ENCODE data around the gene CDH8.

DNA sequence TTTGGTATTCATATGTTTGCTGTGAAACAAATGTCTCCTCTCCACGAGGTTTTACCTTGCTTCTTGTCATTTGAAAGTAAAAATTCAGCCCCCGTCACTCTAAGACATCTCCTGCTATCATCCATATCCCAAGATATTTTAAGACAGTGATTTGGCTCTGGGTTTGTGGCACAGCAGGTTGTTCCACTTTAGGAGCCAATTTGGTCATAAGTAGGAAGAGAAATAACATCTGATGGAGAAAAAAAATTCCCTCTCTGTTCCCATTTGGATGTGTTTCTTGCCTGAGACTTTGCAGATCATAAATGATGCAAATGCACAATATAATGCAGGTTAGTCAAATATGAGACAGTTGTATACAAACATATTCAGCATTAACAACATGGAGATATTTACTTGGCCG is 309.5 kb downstream of the CDH8 start:
- TF ChIP-seq, protein P1, sequence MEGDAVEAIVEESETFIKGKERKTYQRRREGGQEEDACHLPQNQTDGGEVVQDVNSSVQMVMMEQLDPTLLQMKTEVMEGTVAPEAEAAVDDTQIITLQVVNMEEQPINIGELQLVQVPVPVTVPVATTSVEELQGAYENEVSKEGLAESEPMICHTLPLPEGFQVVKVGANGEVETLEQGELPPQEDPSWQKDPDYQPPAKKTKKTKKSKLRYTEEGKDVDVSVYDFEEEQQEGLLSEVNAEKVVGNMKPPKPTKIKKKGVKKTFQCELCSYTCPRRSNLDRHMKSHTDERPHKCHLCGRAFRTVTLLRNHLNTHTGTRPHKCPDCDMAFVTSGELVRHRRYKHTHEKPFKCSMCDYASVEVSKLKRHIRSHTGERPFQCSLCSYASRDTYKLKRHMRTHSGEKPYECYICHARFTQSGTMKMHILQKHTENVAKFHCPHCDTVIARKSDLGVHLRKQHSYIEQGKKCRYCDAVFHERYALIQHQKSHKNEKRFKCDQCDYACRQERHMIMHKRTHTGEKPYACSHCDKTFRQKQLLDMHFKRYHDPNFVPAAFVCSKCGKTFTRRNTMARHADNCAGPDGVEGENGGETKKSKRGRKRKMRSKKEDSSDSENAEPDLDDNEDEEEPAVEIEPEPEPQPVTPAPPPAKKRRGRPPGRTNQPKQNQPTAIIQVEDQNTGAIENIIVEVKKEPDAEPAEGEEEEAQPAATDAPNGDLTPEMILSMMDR (IDR thresholded peaks at IDR 0.05): no peak
- TF ChIP-seq POLR2A (IDR thresholded peaks at IDR 0.05): no peak
